Measurements from ENCODE around the gene TDRD9. TPM values are rescaled to one million over a fixed set of nuclear protein-coding genes. Genes with fewer than 3 reads are reported as not detected.

The TDRD9 gene
- total RNA-seq, 1 experiment from 2014 or later, result not detected

- ChIA-PET POLR2A (no interaction called here), CTCF (no interaction called here)
- H3K9me3 ChIP-seq (ENCODE audit: control insufficient read depth, insufficient read depth, low read depth, low read length), result no peaks in the 10 kb centered on the region
- no peak overlapping the region for H3K27ac ChIP-seq (ENCODE audit: low read length)
- intact Hi-C loops (cut with micrococcal nuclease; ENCODE audit: unreplicated experiment) (no loop called here), in situ Hi-C loops (cut with HindIII; ENCODE audit: low pct_unique_long_range_greater_than_20kb, low sequenced_read_pairs) (no loop called here)
- ATAC-seq (no peak), DNase-seq (ENCODE audit: low read depth, low spot score) (no peak)
- TF ChIP-seq, protein P1, sequence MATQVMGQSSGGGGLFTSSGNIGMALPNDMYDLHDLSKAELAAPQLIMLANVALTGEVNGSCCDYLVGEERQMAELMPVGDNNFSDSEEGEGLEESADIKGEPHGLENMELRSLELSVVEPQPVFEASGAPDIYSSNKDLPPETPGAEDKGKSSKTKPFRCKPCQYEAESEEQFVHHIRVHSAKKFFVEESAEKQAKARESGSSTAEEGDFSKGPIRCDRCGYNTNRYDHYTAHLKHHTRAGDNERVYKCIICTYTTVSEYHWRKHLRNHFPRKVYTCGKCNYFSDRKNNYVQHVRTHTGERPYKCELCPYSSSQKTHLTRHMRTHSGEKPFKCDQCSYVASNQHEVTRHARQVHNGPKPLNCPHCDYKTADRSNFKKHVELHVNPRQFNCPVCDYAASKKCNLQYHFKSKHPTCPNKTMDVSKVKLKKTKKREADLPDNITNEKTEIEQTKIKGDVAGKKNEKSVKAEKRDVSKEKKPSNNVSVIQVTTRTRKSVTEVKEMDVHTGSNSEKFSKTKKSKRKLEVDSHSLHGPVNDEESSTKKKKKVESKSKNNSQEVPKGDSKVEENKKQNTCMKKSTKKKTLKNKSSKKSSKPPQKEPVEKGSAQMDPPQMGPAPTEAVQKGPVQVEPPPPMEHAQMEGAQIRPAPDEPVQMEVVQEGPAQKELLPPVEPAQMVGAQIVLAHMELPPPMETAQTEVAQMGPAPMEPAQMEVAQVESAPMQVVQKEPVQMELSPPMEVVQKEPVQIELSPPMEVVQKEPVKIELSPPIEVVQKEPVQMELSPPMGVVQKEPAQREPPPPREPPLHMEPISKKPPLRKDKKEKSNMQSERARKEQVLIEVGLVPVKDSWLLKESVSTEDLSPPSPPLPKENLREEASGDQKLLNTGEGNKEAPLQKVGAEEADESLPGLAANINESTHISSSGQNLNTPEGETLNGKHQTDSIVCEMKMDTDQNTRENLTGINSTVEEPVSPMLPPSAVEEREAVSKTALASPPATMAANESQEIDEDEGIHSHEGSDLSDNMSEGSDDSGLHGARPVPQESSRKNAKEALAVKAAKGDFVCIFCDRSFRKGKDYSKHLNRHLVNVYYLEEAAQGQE (IDR thresholded peaks at IDR 0.05; ENCODE audit: insufficient read depth in 1 of 2, low read depth in 2 of 2, low read length in 1 of 2), result no peak
- TF ChIP-seq, protein P2, sequence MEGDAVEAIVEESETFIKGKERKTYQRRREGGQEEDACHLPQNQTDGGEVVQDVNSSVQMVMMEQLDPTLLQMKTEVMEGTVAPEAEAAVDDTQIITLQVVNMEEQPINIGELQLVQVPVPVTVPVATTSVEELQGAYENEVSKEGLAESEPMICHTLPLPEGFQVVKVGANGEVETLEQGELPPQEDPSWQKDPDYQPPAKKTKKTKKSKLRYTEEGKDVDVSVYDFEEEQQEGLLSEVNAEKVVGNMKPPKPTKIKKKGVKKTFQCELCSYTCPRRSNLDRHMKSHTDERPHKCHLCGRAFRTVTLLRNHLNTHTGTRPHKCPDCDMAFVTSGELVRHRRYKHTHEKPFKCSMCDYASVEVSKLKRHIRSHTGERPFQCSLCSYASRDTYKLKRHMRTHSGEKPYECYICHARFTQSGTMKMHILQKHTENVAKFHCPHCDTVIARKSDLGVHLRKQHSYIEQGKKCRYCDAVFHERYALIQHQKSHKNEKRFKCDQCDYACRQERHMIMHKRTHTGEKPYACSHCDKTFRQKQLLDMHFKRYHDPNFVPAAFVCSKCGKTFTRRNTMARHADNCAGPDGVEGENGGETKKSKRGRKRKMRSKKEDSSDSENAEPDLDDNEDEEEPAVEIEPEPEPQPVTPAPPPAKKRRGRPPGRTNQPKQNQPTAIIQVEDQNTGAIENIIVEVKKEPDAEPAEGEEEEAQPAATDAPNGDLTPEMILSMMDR (IDR thresholded peaks at IDR 0.05), result no peak
- TF ChIP-seq SIN3A (IDR thresholded peaks at IDR 0.05; ENCODE audit: borderline replicate concordance, insufficient read depth, low read depth, low read length), result no peak
- TF ChIP-seq TCF7L2 (IDR thresholded peaks at IDR 0.05; ENCODE audit: low read depth, low read length), result no peak
- no peak for TF ChIP-seq POLR2AphosphoS5 (IDR thresholded peaks at IDR 0.05; ENCODE audit: low read depth, low read length)
- H3K4me3 ChIP-seq (ENCODE audit: low read depth in 2 of 2, low read length in 2 of 2), result no peak overlapping the region
- no peaks in the 10 kb centered on the region for H3K36me3 ChIP-seq (ENCODE audit: control insufficient read depth, insufficient read depth, low read length)
- no peaks in the 10 kb centered on the region for H3K27me3 ChIP-seq (ENCODE audit: control insufficient read depth, insufficient read depth, low read length)
- H3K4me1 ChIP-seq (ENCODE audit: control insufficient read depth, insufficient read depth, low read length), result no peaks in the 10 kb centered on the region
- BruUV-seq (replicated peaks), result no TSS peak
Measured at GRCh38 chr14:103899316-103899715, 28.9 kb upstream of the TDRD9 start.

DNA sequence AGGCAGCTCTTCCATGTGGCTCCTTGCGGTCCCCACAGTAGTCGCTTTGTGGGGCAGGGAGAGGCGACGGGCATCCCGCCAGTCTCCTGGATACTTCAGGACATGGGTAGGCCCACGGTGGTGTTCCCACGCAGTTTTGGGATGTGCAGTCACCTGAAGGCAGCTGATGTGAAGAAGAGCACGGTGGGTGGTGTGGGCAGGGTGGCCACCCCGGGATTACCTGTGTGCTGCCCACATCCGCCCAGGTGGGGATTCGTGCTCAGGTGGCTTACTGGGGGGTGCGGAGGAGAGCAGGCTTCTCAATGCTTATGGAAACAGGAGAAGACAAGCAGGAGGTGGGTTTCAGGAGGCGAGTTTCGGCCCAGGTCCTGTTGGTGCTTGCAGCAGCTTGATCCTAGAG lies 28.4 kb upstream of the TDRD9 start:
- no peak overlapping the region for H3K4me3 ChIP-seq (ENCODE audit: low read depth in 2 of 2, low read length in 2 of 2)
- intact Hi-C loops (cut with micrococcal nuclease; ENCODE audit: unreplicated experiment), result no loop called here
- POLR2A ChIA-PET, result interaction anchor here (0.7 kb wide), 1 partner anchor 20 kb away, joined by 6 read pairs; no protein-coding TSS in a partner anchor

More for the DNA sequence above, 28.4 kb upstream of the TDRD9 start:
- in situ Hi-C loops (cut with HindIII; ENCODE audit: low pct_unique_long_range_greater_than_20kb, low sequenced_read_pairs), result no loop called here
- DNase-seq (ENCODE audit: low read depth, low spot score) (no peak), ATAC-seq (no peak)
- H3K36me3 ChIP-seq (ENCODE audit: control insufficient read depth, insufficient read depth, low read length), result no peaks in the 10 kb centered on the region
- BruUV-seq (replicated peaks), result no TSS peak
- no peaks in the 10 kb centered on the region for H3K9me3 ChIP-seq (ENCODE audit: control insufficient read depth, insufficient read depth, low read depth, low read length)
- TF ChIP-seq TCF7L2 (IDR thresholded peaks at IDR 0.05; ENCODE audit: low read depth, low read length), result no peak
- TF ChIP-seq, protein P2 (IDR thresholded peaks at IDR 0.05), result no peak
- no peak for TF ChIP-seq POLR2AphosphoS5 (IDR thresholded peaks at IDR 0.05; ENCODE audit: low read depth, low read length)
- no peak for TF ChIP-seq SIN3A (IDR thresholded peaks at IDR 0.05; ENCODE audit: borderline replicate concordance, insufficient read depth, low read depth, low read length)
- TF ChIP-seq, protein P1 (IDR thresholded peaks at IDR 0.05; ENCODE audit: insufficient read depth in 1 of 2, low read depth in 2 of 2, low read length in 1 of 2), result no peak
- no peak overlapping the region for H3K27ac ChIP-seq (ENCODE audit: low read length)
- no peaks in the 10 kb centered on the region for H3K27me3 ChIP-seq (ENCODE audit: control insufficient read depth, insufficient read depth, low read length)
- CTCF ChIA-PET, result no interaction called here
- no peaks in the 10 kb centered on the region for H3K4me1 ChIP-seq (ENCODE audit: control insufficient read depth, insufficient read depth, low read length)

Data from Panc1 (cell line).